ENCODE measurements around the gene FRAS1. TPM values are rescaled to one million over a fixed set of nuclear protein-coding genes. Genes with fewer than 3 reads are reported as not detected.
"Not testable (repeated sequence)": the region's sequence is repeated elsewhere in the genome, so short reads cannot be mapped to it uniquely, and the experiment has no call there.

FRAS1 gene
- total and polyA plus RNA-seq, 8 donors: 15.3 to 48.9 (median 40.4) TPM

- Histone ChIP-seq H3K27me3 (no peaks in the 10 kb centered on the region), H3K27ac (no peak overlapping the region), H3K36me3 (no peaks in the 10 kb centered on the region), H3K9me3 (no peaks in the 10 kb centered on the region), H3K4me1 (no peaks in the 10 kb centered on the region), H3K4me3 (no peak overlapping the region)
- intact Hi-C loops (cut with DNase I): no loop called here
- TF ChIP-seq, protein P1, sequence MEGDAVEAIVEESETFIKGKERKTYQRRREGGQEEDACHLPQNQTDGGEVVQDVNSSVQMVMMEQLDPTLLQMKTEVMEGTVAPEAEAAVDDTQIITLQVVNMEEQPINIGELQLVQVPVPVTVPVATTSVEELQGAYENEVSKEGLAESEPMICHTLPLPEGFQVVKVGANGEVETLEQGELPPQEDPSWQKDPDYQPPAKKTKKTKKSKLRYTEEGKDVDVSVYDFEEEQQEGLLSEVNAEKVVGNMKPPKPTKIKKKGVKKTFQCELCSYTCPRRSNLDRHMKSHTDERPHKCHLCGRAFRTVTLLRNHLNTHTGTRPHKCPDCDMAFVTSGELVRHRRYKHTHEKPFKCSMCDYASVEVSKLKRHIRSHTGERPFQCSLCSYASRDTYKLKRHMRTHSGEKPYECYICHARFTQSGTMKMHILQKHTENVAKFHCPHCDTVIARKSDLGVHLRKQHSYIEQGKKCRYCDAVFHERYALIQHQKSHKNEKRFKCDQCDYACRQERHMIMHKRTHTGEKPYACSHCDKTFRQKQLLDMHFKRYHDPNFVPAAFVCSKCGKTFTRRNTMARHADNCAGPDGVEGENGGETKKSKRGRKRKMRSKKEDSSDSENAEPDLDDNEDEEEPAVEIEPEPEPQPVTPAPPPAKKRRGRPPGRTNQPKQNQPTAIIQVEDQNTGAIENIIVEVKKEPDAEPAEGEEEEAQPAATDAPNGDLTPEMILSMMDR (IDR thresholded peaks at IDR 0.05): no peak
- no peak for DNase-seq
- ATAC-seq: no peak
Observed at GRCh38 chr4:78459327-78459726, 402.2 kb downstream of the FRAS1 start.

GRCh38 chr4:78460368-78460767 is 403.2 kb downstream of the FRAS1 start:
- H3K36me3 ChIP-seq: no peaks in the 10 kb centered on the region
- H3K9me3 ChIP-seq: no peaks in the 10 kb centered on the region
- no peak overlapping the region for H3K27ac ChIP-seq
- no peak overlapping the region for H3K4me3 ChIP-seq
- DNase-seq: no peak
- no peak for ATAC-seq
- intact Hi-C loops (cut with DNase I): no loop called here
- TF ChIP-seq, protein P1 (IDR thresholded peaks at IDR 0.05): no peak
- no peaks in the 10 kb centered on the region for H3K4me1 ChIP-seq
- H3K27me3 ChIP-seq: no peaks in the 10 kb centered on the region

DNA sequence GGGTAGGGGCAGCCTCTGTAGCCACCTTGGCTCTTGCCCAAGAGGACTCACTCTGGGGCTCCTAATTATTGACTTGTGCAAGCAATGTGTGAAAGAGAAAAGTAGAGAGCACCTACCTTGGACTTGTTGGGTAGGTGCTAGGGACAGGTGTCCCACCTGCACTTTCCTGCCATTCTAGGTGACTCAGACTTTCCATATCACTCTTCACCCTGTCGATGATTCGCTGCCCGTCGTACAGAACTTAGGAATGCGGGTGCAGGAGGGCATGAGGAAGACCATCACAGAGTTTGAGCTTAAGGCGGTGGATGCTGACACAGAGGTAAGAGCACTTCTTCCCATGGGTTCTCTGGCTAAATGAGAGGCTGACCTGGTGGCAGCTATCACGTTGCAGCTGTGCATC is 407.1 kb downstream of the FRAS1 start:
- intact Hi-C loops (cut with DNase I): no loop called here
- Histone ChIP-seq H3K4me1 (no peaks in the 10 kb centered on the region), H3K27ac (no peak overlapping the region), H3K4me3 (no peak overlapping the region), H3K9me3 (no peaks in the 10 kb centered on the region), H3K36me3 (no peaks in the 10 kb centered on the region), H3K27me3 (no peaks in the 10 kb centered on the region)
- no peak for ATAC-seq
- TF ChIP-seq, protein P1 (IDR thresholded peaks at IDR 0.05): no peak
- no peak for DNase-seq

GRCh38 chr4:78467223-78467622 is 410.1 kb downstream of the FRAS1 start:
- ATAC-seq; H3K4me1 ChIP-seq; H3K4me3 ChIP-seq; H3K36me3 ChIP-seq; intact Hi-C loops (cut with DNase I); H3K27ac ChIP-seq; H3K27me3 ChIP-seq; DNase-seq; H3K9me3 ChIP-seq: not testable (repeated sequence)

- intact Hi-C loops (cut with DNase I): no loop called here
Observed at GRCh38 chr4:78468272-78468671, 411.1 kb downstream of the FRAS1 start.

More at GRCh38 chr4:78468272-78468671, 411.1 kb downstream of the FRAS1 start:
- H3K36me3 ChIP-seq: no peaks in the 10 kb centered on the region
- H3K4me1 ChIP-seq: no peaks in the 10 kb centered on the region
- H3K27me3 ChIP-seq: no peaks in the 10 kb centered on the region
- no peaks in the 10 kb centered on the region for H3K9me3 ChIP-seq
- no peak for ATAC-seq
- TF ChIP-seq, protein P1 (IDR thresholded peaks at IDR 0.05): no peak
- peak in 1 of 4 donors; percentile 13 for DNase-seq
- no peak overlapping the region for H3K4me3 ChIP-seq
- no peak overlapping the region for H3K27ac ChIP-seq
